Peyer's patch (tissue), 4 donors: ENCODE measurements around the gene PARD6A.

Source experiments
- CTCF ChIP-seq, 6 experiments: fragments of 450-650 bp in 4 of 6; fragments of 200-600 bp in 2 of 6; sonication (generic) in 1 of 6; IDR thresholded peaks; one replicate each; pipeline ENCODE4 v1.5.1; 2017 to 2019; ENCODE audit warnings: antibody characterized with exemption in 6 of 6, mild to moderate bottlenecking in 3 of 6, moderate library complexity in 1 of 6
- POLR2A ChIP-seq, 2 donors: fragments of 450-650 bp; IDR thresholded peaks; one replicate each; pipeline ENCODE4 v1.5.1; 2017; ENCODE audit warnings: antibody characterized with exemption in 2 of 2, mild to moderate bottlenecking in 2 of 2, moderate library complexity in 2 of 2

DNA sequence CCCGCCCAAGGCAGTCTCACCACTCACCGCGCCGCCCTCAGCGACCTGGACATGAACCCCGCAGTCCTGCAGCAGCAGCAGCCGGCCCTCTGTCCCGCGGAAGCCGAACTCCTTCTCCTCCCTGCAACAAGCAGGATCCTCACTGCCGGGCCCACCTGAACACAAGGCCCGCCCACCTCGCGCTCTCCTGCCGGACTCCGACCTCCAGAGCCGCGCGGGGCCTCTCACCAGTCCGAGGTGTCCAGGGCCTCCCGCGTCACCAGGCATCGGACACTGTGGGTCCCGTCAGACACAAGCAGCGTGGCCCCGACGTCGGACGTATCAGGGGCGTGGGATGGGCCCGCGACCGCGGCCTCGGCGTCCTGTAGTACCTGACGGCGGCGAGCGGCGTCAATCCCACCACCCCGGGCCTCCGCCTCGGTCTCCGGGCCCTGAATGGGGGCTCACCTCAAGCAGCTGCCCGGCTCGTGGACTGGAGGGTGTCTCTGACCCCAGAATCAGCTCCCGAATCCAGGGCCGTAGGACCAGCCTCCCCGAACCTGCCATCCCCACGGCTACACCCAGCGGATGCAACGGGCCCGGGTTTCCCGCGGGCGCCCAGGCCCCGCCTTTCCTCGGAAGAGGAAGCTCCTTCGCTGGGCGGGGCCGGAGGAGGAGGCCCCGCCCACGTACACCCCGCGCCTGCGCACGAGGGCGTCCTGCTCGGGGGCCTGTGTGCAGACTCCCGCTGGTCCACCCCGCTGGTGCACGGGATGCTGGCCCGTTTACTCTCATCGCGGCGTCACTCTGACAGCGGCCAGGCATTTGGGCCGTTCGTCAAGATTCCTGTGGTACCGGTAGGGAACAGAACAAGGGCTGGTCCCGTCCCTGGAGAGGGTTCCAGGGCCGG lies 841 bp upstream of the PARD6A start, which contains the start of gene ACD:
- TF ChIP-seq CTCF (IDR thresholded peaks at IDR 0.05): no peak
- peak; percentile 56 to 69 for TF ChIP-seq POLR2A (IDR thresholded peaks at IDR 0.05)
